ENCODE data around the gene P3R3URF.
"Not testable (repeated sequence)": the region's sequence is repeated elsewhere in the genome, so short reads cannot be mapped to it uniquely, and the experiment has no call there.

The P3R3URF gene

DNA sequence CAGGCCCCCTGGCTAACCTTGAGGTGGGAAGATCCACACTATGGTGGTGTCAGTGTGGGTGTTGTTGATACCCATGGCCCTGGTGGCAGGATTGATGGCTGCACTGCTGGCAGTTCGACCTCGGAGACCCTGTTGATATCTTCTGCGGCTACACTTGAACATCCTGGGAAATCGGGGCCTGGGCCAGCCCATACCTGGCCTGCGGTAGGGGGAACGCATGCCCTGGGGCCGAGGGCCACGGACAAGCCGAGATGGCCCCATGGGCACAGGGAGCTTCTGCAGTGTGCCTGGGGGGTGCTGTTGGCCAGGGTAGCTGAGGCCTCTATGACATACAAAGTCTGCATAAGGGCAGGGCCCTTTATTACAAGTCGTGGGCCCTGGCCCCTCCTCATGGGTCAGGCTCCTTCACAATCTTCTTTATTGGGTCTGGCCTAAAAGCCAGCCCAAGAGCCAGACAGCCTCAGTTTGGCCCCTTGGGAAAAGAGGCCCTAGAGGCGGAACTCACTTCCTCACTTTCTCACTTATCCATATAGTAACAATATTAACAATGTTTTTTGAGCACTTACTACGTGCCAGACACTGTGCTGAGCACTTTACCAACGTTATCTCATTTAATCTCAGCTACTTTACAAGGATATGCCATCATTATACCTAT, at the start of gene P3R3URF:
Gene P3R3URF, minus strand, starts transcription at position 278 of the 655 bp plus-strand sequence. Its CDS starts 17 bp downstream, at position 261.
- no peak for DNase-seq (ENCODE audit: low spot score)

- DNase-seq (ENCODE audit: low spot score), result no peak
These were observed 48.7 kb upstream of the P3R3URF start for GRCh38 chr1:46224966-46225365.

DNA sequence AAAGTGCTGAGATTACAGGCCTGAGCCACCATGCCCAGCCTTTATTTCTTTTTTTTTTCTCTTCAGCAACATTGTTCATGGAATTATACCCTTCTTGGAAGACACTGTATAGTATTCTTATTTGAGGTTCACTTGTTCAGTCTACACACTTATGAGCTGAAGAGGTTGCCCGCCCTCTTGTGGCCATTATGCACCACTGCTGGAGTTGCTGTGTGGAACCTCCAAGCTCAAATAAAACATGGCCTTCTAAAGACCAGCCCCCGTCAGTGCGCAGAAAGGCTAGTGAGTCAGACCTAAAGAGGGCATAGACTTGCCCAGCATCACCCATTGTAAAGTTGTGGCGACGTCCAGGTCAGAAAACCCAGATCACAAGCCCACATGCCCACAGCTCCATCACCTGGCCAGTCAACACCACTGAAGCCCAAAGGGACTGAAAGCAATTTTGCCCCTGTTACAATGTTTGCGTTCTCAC, 47.2 kb upstream of the P3R3URF start:
- DNase-seq (ENCODE audit: low spot score), result peak; percentile 78

GRCh38 chr1:46223055-46223454, 46.8 kb upstream of the P3R3URF start:
- not testable (repeated sequence) for DNase-seq (ENCODE audit: low spot score)

GRCh38 chr1:46221749-46222148, 45.5 kb upstream of the P3R3URF start:
- no peak for DNase-seq (ENCODE audit: low spot score)

- DNase-seq (ENCODE audit: low spot score), result no peak
These were observed 44.5 kb upstream of the P3R3URF start for GRCh38 chr1:46220808-46221207.

DNA sequence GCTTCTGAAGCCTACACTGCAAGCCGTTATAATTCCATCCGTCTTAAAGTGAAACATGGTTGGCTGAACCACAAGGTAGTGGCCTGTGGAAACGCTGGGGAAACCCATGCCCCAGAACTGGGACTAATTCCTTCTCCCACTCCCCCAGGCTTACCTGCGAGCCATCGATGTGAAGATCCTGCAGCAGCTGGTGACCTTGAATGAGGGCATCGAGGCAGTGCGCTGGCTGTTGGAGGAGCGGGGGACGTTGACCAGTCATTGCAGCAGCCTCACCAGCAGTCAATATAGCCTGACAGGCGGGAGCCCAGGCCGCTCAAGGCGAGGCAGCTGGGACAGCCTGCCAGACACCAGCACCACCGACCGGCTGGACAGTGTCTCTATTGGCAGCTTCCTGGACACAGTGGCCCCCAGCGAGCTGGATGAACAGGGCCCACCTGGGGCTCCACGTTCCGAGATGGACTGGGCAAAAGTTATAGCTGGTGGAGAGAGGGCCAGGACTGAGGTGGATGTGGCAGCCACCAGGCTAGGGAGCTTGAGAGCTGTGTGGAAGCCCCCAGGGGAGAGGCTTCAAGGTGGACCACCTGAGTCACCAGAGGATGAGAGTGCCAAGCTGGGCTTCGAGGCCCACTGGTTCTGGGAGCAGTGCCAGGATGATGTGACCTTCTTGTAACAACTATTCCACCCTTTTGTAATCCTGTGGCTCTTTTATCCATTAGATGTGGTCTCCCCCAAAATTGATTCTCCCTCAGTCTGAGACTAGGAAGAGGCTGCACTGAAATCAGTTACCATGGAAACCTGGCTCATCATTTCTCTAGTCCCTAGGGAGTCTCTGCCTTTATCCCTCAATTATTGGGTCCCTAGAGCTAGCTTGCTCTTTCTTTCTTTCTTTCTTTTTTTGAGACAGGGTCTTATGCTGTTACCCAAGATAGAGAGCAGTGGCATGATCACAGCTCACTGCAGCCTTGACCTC, 43.5 kb upstream of the P3R3URF start:
- DNase-seq (ENCODE audit: low spot score), result no peak

GRCh38 chr1:46218443-46218842, 42.2 kb upstream of the P3R3URF start:
- DNase-seq (ENCODE audit: low spot score), result no peak

- DNase-seq (ENCODE audit: low spot score), result no peak
These were observed 39.2 kb upstream of the P3R3URF start for GRCh38 chr1:46215504-46215903.

GRCh38 chr1:46211051-46211450, 34.8 kb upstream of the P3R3URF start:
- DNase-seq (ENCODE audit: low spot score), result no peak

DNA sequence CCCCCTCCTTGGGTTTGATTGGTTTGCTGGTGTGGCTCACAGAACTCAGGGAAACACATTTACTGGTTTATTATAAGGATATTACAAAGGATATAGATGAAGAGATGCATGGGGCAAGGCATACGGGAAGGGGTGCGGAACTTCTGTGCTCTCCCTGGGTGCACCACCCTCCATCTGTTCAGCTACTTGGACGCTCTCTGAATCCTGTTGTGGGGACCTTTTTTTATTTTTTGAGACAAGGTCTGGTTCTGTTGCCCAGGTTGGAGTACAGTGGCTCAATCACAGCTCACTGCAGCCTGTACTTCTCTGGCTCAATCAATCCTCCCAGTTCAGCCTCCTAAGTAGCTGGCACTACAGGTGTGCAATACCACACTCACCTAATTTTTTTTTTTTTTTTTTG, 34.3 kb upstream of the P3R3URF start:
- no peak for DNase-seq (ENCODE audit: low spot score)

DNA sequence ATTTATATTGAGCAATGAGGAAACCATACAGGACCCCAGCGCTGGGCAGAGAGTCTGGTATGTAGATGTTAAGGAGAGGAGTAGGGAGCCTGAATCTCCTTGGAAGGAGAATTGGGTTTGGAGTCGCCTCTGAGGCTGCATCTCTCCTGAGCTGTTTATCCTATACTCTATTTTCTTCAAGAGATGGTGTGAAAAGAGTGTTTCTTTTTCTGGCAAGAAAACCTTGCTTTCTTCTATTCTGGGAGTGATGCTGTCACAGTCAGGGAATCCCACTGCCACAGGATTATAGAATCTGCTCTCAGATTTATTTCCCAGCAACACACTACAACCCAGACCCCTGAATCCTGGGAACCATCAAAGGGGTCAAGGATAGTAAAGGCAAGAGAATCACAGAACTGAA, 30.1 kb upstream of the P3R3URF start:
- no peak for DNase-seq (ENCODE audit: low spot score)

DNA sequence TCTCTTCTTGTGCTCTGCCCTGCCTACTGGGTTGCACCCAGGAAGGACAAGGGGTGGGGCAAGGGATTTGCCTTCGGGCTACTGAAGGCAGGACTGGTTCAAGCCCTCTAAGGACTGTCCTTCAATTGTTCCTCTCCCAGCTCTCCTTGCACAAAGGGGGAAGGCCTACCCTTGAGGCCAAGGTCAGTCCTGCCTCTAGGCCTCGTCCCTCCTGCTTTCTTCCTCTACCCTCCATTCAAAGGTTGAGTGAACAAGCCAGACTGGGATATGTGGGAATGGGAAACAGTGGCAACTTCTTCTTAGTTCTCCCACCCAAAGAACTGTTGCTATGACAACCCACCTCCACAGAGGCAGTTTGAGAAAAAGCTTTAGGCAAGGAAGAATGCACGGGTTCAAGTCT, 29.5 kb upstream of the P3R3URF start:
- DNase-seq (ENCODE audit: low spot score), result no peak

GRCh38 chr1:46205141-46205540, 28.9 kb upstream of the P3R3URF start:
- no peak for DNase-seq (ENCODE audit: low spot score)

- DNase-seq (ENCODE audit: low spot score), result no peak
These were observed 28.1 kb upstream of the P3R3URF start for GRCh38 chr1:46204406-46204742.

DNA sequence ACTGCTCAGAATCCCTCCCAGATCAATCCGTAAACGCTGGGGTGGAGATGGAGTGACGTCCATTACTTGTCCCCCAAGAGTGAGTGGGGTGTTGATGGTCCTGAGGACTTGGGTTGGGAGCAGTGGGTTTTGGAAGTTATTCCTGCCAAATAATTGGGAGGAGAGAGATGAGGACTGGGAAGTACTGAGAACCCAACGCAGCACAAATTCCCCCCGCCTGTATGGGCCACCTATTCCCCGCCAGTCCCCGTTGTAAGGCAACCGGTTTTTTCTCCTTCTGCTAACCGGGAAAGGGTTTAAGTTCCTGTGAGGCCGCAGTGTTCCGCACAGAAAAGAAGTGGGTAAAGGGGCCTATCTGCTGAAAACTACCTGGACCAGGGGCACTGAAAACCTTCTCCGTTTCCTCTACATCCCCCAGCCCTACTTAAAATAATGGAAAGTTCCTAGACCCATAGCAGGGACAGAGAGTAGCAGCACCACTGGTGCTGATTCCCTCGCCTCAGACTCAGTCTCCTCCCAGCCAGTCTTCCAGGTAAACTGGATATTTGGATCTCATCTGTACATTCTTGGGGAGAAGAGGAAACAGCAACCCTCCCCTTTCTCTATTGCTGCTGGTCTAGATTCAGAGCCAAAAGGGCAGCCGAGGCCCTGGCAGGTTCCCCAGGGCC, 27.6 kb upstream of the P3R3URF start:
- DNase-seq (ENCODE audit: low spot score), result no peak

DNA sequence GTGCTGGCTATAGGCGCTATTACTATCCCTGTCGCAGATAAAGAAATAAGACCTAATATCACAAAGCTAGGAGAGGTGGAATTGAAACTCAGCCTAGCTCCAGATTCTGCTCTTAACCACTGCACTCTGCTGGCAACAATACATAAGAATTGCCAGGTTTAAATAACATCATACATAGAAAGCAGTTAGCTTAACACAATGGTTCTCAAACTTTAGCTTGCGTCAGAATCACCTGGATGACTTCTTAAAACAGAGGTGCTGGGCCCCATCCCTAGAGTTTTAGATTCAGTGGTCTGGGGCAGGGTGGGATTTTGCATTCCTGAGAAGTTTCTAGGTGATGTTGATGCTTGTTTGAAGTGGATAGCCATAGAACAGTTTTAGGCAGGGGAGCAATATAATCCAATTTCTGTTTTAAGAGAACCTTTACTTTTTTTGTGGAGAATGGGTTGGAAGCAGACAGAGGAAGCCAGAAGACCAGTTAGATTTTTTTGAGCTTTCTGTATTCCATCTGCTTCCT, 23.0 kb upstream of the P3R3URF start:
- no peak for DNase-seq (ENCODE audit: low spot score)

GRCh38 chr1:46197964-46198811, 21.9 kb upstream of the P3R3URF start, which contains the start of gene POMGNT1:
POMGNT1 (minus strand) TSS chr1:46198434; CDS start chr1:46197821, 613 bp downstream.
- DNase-seq (ENCODE audit: low spot score), result peak; percentile 40

DNA sequence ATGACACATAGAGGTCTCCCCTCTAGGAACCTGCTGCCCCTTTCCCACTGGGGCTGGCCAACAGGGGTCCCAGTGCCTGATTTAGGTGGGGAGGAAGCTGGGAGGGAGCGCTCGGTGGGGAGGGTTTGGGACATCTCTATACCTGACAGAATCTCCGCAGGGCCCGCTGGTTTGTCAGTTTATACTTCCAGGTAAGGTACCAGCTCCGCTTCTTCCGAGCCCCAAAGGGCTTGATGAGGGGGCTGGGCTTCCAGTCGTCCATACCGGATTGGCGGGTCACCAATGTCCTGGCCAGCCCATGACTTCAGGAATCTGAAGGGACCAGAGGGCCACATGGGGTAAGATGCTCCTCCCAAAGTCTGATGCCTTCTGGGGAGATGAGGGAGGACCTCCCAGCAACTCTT, 21.3 kb upstream of the P3R3URF start:
- no peak for DNase-seq (ENCODE audit: low spot score)

DNA sequence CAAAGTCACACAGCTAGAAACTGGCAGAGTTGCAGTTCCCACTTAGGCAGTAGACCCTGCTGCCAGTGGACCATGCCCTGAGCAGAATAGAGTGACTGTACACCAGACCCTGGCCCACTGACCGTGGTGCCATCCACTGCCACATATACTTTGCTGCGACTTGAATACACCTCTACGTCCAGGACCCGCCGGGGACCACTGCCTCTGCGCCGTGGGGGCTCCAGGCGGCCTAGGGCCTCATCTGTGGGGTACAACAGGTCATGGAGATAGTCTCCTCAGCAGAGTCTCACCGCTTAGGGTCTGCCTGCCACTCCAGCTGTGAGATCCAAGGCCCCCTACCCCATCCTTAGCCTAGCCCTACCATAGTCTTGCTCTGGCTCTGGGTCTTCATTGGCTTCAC, 20.3 kb upstream of the P3R3URF start:
- DNase-seq (ENCODE audit: low spot score), result no peak

DNA sequence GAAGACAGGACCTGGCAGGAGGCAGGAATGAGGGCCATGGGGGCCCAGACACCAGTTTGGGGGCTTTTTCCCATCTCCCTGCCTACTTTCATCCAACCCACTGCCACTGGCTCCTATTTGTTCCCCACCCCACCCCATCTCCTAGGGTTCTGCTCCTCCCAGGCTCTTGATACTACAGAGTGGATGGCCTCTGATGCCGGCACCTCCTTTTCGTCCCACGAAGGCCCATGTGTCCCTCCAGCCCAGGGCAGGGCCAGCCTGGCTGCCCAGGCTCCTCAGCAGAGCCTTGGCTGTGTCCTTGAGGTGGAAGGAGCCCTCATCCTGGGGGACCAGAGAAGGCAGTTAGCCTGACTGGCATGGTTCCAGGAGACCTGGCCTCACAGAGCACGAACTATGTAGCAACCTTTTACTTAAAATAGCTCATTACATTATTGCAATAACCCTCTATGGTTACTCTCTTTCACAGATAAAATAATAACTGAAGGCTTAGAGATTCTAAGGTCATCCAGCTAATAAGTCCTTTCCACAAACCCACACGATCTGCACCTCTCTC, 18.4 kb upstream of the P3R3URF start:
- no peak for DNase-seq (ENCODE audit: low spot score)
